BJ (cell line): ENCODE measurements around the gene CFDP1. TPM values are rescaled to one million over a fixed set of nuclear protein-coding genes. Genes with fewer than 3 reads are reported as not detected.

Source experiments
- CTCF ChIA-PET: fragments of 350-600 bp; formaldehyde crosslinking; extraction: SDS; loops from one replicate; lab custom pipeline; 2021; ENCODE audit warnings: antibody characterized with exemption, inconsistent platforms; lab: Yijun Ruan, JAX
- POLR2A ChIA-PET: fragments of 300-600 bp; sonication (Branson Sonifier 250); formaldehyde crosslinking; extraction: SDS; loops from one replicate; lab custom pipeline; 2021; ENCODE audit warnings: antibody characterized with exemption; lab: Charles Lee
- DNase-seq: peaks from one replicate; pipeline ENCODE4 v3.0.0-alpha.2; 2011; ENCODE audit warnings: low read depth
- H3K27me3 ChIP-seq: 2 replicates; pipeline ENCODE4 v1.6.0; 2011; ENCODE audit warnings: low read length; ENCODE audit not compliant: control insufficient read depth, insufficient read depth
- H3K36me3 ChIP-seq: 2 replicates; pipeline ENCODE4 v1.5.1; 2011; ENCODE audit warnings: low read length; ENCODE audit not compliant: control insufficient read depth, insufficient read depth
- H3K4me3 ChIP-seq: 2 replicates; pipeline ENCODE4 v1.5.1; 2011; ENCODE audit warnings: low read depth, mild to moderate bottlenecking, control low read depth, low read length
- CTCF ChIP-seq: IDR thresholded peaks from 2 replicates; pipeline ENCODE4 v1.5.1; 2011; ENCODE audit warnings: low read depth, mild to moderate bottlenecking, control low read depth, inconsistent platforms, low read length, moderate library complexity; ENCODE audit not compliant: insufficient read depth
- polyA plus RNA-seq: library from polyadenylated mRNA; depleted of rRNA; stranded (reverse); fragments of >200 nt; gene quantifications from 2 replicates; pipeline ENCODE4 v1.2.3, GENCODE V29; 2011

The CFDP1 gene
- polyA plus RNA-seq, 1 experiment: 10.9 TPM

GRCh38 chr16:75307506-75307905, 125.8 kb downstream of the CFDP1 start:
- ChIA-PET POLR2A (no interaction called here), CTCF (no interaction called here)
- Histone ChIP-seq H3K36me3 (peaks cover 3% of the 10 kb centered on the region), H3K4me3 (no peak overlapping the region), H3K27me3 (no peaks in the 10 kb centered on the region)
- no peak for DNase-seq
- TF ChIP-seq CTCF: no peak

- no peak for DNase-seq
- CTCF ChIA-PET: interaction anchor here (0.9 to 2.2 kb wide), 7 partner anchors 11 to 81 kb away, joined by 3 to 14 read pairs (median 3); no protein-coding TSS in a partner anchor
- TF ChIP-seq CTCF: no peak
- no peaks in the 10 kb centered on the region for H3K27me3 ChIP-seq
- H3K36me3 ChIP-seq: peaks cover 6% of the 10 kb centered on the region
- no peak overlapping the region for H3K4me3 ChIP-seq
- POLR2A ChIA-PET: interaction anchor here (0.8 kb wide), 1 partner anchor 56 kb away, joined by 11 read pairs; no protein-coding TSS in a partner anchor
Measured at GRCh38 chr16:75306099-75306762, 127.1 kb downstream of the CFDP1 start.

- no peak for TF ChIP-seq CTCF
- no peaks in the 10 kb centered on the region for H3K27me3 ChIP-seq
- no peak overlapping the region for H3K4me3 ChIP-seq
- peaks cover 6% of the 10 kb centered on the region for H3K36me3 ChIP-seq
- DNase-seq: peak; percentile 100
- POLR2A ChIA-PET: interaction anchor here (0.8 to 1.0 kb wide), 2 partner anchors 55 to 73 kb away, joined by 3 to 11 read pairs; no protein-coding TSS in a partner anchor
- CTCF ChIA-PET: interaction anchor here (0.6 to 2.3 kb wide), 12 partner anchors 10 to 81 kb away, joined by 3 to 14 read pairs (median 3); no protein-coding TSS in a partner anchor
Measured at GRCh38 chr16:75305364-75306098, 127.8 kb downstream of the CFDP1 start.

- TF ChIP-seq CTCF: peak; percentile 15; the same call in 1 of the 2 replicates
- peak; percentile 84 for DNase-seq
- H3K36me3 ChIP-seq: peaks cover 6% of the 10 kb centered on the region
- H3K4me3 ChIP-seq: no peak overlapping the region
- ChIA-PET POLR2A (interaction anchor here (0.7 to 1.0 kb wide), 2 partner anchors 44 to 73 kb away, joined by 3 to 4 read pairs; no protein-coding TSS in a partner anchor), CTCF (interaction anchor here (0.6 to 2.3 kb wide), 10 partner anchors 10 to 81 kb away, joined by 3 to 14 read pairs (median 3); no protein-coding TSS in a partner anchor)
- no peaks in the 10 kb centered on the region for H3K27me3 ChIP-seq
Measured at GRCh38 chr16:75304521-75305363, 128.6 kb downstream of the CFDP1 start.
